COLO829 (cell line): Measurements from ENCODE around the gene NFAM1.

ENCODE experiments used
- DNase-seq: peaks from one replicate; pipeline ENCODE4 v3.0.0; 2012; ENCODE audit warnings: low spot score

The NFAM1 gene

GRCh38 chr22:42414565-42415303 is 17.5 kb downstream of the NFAM1 start:
- DNase-seq: no peak

GRCh38 chr22:42414021-42414420 is 18.2 kb downstream of the NFAM1 start:
- no peak for DNase-seq

GRCh38 chr22:42412744-42413333 is 19.4 kb downstream of the NFAM1 start:
- no peak for DNase-seq

GRCh38 chr22:42410708-42411107 is 21.5 kb downstream of the NFAM1 start:
- no peak for DNase-seq

GRCh38 chr22:42408810-42409529 is 23.2 kb downstream of the NFAM1 start:
- no peak for DNase-seq

GRCh38 chr22:42408276-42408675 is 23.9 kb downstream of the NFAM1 start:
- DNase-seq: no peak

GRCh38 chr22:42404266-42404665 is 27.9 kb downstream of the NFAM1 start:
- no peak for DNase-seq

- no peak for DNase-seq
Measured at GRCh38 chr22:42401535-42402334, 30.5 kb downstream of the NFAM1 start.

- DNase-seq: no peak
Measured at GRCh38 chr22:42400811-42401534, 31.2 kb downstream of the NFAM1 start.

GRCh38 chr22:42399315-42400271 is 32.6 kb downstream of the NFAM1 start:
- no peak for DNase-seq

GRCh38 chr22:42397332-42398249 is 34.6 kb downstream of the NFAM1 start:
- no peak for DNase-seq

GRCh38 chr22:42396621-42397331 is 35.4 kb downstream of the NFAM1 start:
- DNase-seq: no peak

GRCh38 chr22:42389143-42389542 is 43.1 kb downstream of the NFAM1 start:
- DNase-seq: no peak

- no peak for DNase-seq
Measured at GRCh38 chr22:42388130-42388797, 43.9 kb downstream of the NFAM1 start.

- DNase-seq: no peak
Measured at GRCh38 chr22:42387631-42388030, 44.6 kb downstream of the NFAM1 start.

GRCh38 chr22:42385696-42386095 is 46.5 kb downstream of the NFAM1 start:
- DNase-seq: no peak

GRCh38 chr22:42384506-42384905 is 47.7 kb downstream of the NFAM1 start:
- no peak for DNase-seq

GRCh38 chr22:42383851-42384417 is 48.3 kb downstream of the NFAM1 start:
- no peak for DNase-seq
